Spleen (tissue), 11 donors: ENCODE data around the gene EHD2. TPM values are rescaled to one million over a fixed set of nuclear protein-coding genes. Genes with fewer than 3 reads are reported as not detected.
A peak's percentile ranks its signal among the peaks of the same experiment; 100 is the strongest.

Experiments
- DNase-seq: peaks from one replicate; pipeline ENCODE4 v3.0.0-alpha.2; 2020
- H3K27ac ChIP-seq, 8 donors: fragments of 200-600 bp; sonication (generic) in 7 of 8; 1 replicate in 4 of 8; 2 replicates in 4 of 8; pipeline versions ENCODE4 v1.5.0 to v1.8.0; 2016 to 2021; ENCODE audit warnings: inconsistent platforms in 4 of 8, mild to moderate bottlenecking in 4 of 8, moderate library complexity in 1 of 8
- H3K27me3 ChIP-seq, 7 donors: fragments of 200-600 bp; sonication (generic) in 6 of 7; replicated peaks in 1 of 7; 1 replicate in 4 of 7; 2 replicates in 3 of 7; pipeline versions ENCODE4 v1.5.0 to v1.8.0; 2016 to 2021; ENCODE audit warnings: inconsistent platforms in 3 of 7, mild to moderate bottlenecking in 1 of 7
- H3K36me3 ChIP-seq, 6 donors: fragments of 200-600 bp; sonication (generic) in 5 of 6; 1 replicate in 4 of 6; 2 replicates in 2 of 6; pipeline versions ENCODE4 v1.5.0 to v1.8.0; 2016 to 2021; ENCODE audit warnings: inconsistent platforms in 2 of 6
- H3K4me1 ChIP-seq, 6 donors: fragments of 200-600 bp; sonication (generic) in 5 of 6; 1 replicate in 3 of 6; 2 replicates in 3 of 6; pipeline versions ENCODE4 v1.5.0 to v1.8.0; 2016 to 2021; ENCODE audit warnings: inconsistent platforms in 3 of 6
- H3K4me3 ChIP-seq, 8 donors: fragments of 200-600 bp; sonication (generic) in 7 of 8; 1 replicate in 4 of 8; 2 replicates in 4 of 8; pipeline versions ENCODE4 v1.5.0 to v1.8.0; 2016 to 2021; ENCODE audit warnings: inconsistent platforms in 4 of 8, mild to moderate bottlenecking in 4 of 8, moderate library complexity in 2 of 8
- H3K9me3 ChIP-seq, 8 donors: fragments of 200-600 bp; sonication (generic) in 7 of 8; 1 replicate in 4 of 8; 2 replicates in 4 of 8; pipeline versions ENCODE4 v1.5.0 to v1.8.0; 2016 to 2021; ENCODE audit warnings: inconsistent platforms in 4 of 8
- POLR2A ChIP-seq, 3 donors: fragments of 450-650 bp; IDR thresholded peaks; one replicate each; pipeline ENCODE4 v1.5.1; 2017; ENCODE audit warnings: antibody characterized with exemption in 3 of 3, mild to moderate bottlenecking in 1 of 3
- POLR2AphosphoS5 ChIP-seq, 3 donors: sonication (generic); formaldehyde crosslinking; IDR thresholded peaks; one replicate each; pipeline ENCODE4 v1.5.1; 2017; ENCODE audit warnings: antibody characterized with exemption in 3 of 3
- WGBS, 5 donors: extraction: QIAGEN DNeasy Blood & Tissue Kit in 3 of 5; methylation state at CpG; one replicate each; pipeline versions ENCODE4 v1.1.5 to v1.1.7; 2013 to 2018; 5-methylcytosine and 5-hydroxymethylcytosine counted together
- intact Hi-C: fragments of 100-400 bp; cut with DNase I; formaldehyde crosslinking; loops from one replicate; pipeline ENCODE4 v1.15.0; 2023; ENCODE audit warnings: low total_unique reads
- polyA plus RNA-seq, 3 donors: library from polyadenylated mRNA; stranded (reverse); fragments of 200-250 nt; gene quantifications; one replicate each; pipeline ENCODE4 v1.2.1, GENCODE V29; 2013
- total RNA-seq, 7 donors: library from RNA; depleted of rRNA in 3 of 7; stranded (reverse); fragments of >200 nt in 3 of 7; fragmentation: NEBNext Ultra II Directional in 4 of 7; extraction: Animal tissue kit (Norgen Biotek cat#: 25700) in 4 of 7; gene quantifications; one replicate each; pipeline versions ENCODE4 v1.1.0 to v1.2.1, GENCODE V29; 2016 to 2021
- TF ChIP-seq, protein P1 (sequence below), 11 experiments: fragments of 200-600 bp in 7 of 11; fragments of 450-650 bp in 4 of 11; sonication (generic) in 4 of 11; IDR thresholded peaks in 8 of 11; conservative IDR thresholded peaks in 3 of 11; 1 replicate in 7 of 11; 2 replicates in 4 of 11; pipeline versions ENCODE4 v1.4.0 to v1.8.0; 2016 to 2021; ENCODE audit warnings: antibody characterized with exemption in 11 of 11, inconsistent platforms in 4 of 11, mild to moderate bottlenecking in 1 of 11
- donor health status: healthy with polysubstance abuse.
- donor health status: DM: no; HTN: no; CAD: no; lungs with moderate emphysema.
- donor health status: DM: no; HTN: no; CAD: no.
- donor health status: Bipolar disorder and iron deficiency.
- donor health status: healthy.
- donor health status: DM: no; HTN: no; CAD: no.
- donor health status: DM: yes; HTN: yes; CAD: no.

Gene EHD2
- total and polyA plus RNA-seq, 10 donors, result 6.9 to 87.7 (median 57.5) TPM

DNA sequence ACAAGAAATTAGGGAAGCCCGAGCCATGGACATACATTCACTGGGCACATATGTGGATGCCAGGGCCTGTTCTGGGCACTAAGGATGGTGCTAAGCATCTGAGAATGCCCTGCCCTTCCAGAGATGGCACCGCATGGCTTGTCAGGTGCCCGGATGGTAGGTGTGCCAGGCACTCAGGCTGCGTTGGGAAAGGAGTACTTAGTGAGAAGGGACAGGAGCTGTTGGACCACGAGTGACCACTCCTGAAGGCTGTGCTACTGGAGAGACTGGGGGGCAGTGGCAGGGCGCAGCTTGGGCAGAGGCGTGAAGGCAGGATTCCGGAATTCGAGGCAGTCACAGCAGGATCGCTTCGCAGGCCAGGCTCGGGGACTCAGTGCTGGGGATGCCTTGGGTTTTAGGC is 38.0 kb upstream of the EHD2 start:
- H3K27ac ChIP-seq, result no peak overlapping the region
- no peaks in the 10 kb centered on the region for H3K27me3 ChIP-seq
- no peaks in the 10 kb centered on the region for H3K9me3 ChIP-seq
- TF ChIP-seq POLR2AphosphoS5 (IDR thresholded peaks at IDR 0.05), result peak in 2 of 3 donors; percentile 13 to 20
- TF ChIP-seq, protein P1, sequence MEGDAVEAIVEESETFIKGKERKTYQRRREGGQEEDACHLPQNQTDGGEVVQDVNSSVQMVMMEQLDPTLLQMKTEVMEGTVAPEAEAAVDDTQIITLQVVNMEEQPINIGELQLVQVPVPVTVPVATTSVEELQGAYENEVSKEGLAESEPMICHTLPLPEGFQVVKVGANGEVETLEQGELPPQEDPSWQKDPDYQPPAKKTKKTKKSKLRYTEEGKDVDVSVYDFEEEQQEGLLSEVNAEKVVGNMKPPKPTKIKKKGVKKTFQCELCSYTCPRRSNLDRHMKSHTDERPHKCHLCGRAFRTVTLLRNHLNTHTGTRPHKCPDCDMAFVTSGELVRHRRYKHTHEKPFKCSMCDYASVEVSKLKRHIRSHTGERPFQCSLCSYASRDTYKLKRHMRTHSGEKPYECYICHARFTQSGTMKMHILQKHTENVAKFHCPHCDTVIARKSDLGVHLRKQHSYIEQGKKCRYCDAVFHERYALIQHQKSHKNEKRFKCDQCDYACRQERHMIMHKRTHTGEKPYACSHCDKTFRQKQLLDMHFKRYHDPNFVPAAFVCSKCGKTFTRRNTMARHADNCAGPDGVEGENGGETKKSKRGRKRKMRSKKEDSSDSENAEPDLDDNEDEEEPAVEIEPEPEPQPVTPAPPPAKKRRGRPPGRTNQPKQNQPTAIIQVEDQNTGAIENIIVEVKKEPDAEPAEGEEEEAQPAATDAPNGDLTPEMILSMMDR (IDR thresholded peaks at IDR 0.05 in 8 of 11, conservative IDR thresholded peaks at IDR 0.05 in 3 of 11), result no peak
- TF ChIP-seq POLR2A (IDR thresholded peaks at IDR 0.05), result no peak
- peaks cover 0 to 94% (median 50%) of the 10 kb centered on the region in 6 donors for H3K36me3 ChIP-seq
- H3K4me1 ChIP-seq, result no peaks in the 10 kb centered on the region
- DNase-seq, result no peak
- WGBS, 5 donors, result 93 to 97% (median 95%) methylated on average over 12 of the region's 12 CpGs
- H3K4me3 ChIP-seq, result no peak overlapping the region
- intact Hi-C loops, result no loop called here

DNA sequence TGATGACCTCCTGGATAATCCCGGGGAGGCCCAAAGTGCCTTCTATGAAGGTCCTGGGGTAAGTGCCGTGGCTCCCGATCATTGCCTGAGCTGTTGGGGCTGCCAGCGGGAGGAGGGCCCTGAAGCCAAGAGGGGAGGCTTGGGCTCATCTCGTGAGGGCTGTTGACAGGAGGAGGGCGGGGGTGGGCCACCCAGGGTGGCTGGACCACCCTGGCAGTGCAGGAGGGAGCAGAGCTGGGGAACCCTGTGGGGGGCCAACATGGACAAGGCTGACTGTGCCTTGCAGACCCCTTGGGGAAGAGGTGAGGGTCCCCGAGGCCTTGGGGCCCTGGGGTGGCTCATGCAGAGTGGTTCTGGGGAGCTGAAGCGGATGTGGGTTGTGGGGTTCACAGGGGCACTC is 37.4 kb upstream of the EHD2 start:
- Histone ChIP-seq H3K36me3 (peaks cover 0 to 94% (median 52%) of the 10 kb centered on the region in 6 donors), H3K27ac (no peak overlapping the region), H3K27me3 (no peaks in the 10 kb centered on the region), H3K9me3 (no peaks in the 10 kb centered on the region), H3K4me1 (no peaks in the 10 kb centered on the region), H3K4me3 (no peak overlapping the region)
- TF ChIP-seq, protein P1 (IDR thresholded peaks at IDR 0.05 in 8 of 11, conservative IDR thresholded peaks at IDR 0.05 in 3 of 11), result no peak
- TF ChIP-seq POLR2AphosphoS5 (IDR thresholded peaks at IDR 0.05) (no peak), POLR2A (IDR thresholded peaks at IDR 0.05) (no peak)
- intact Hi-C loops, result no loop called here
- 90 to 95% (median 92%) methylated on average over 6 to 8 of the region's 8 CpGs for WGBS, 5 donors
- DNase-seq, result no peak

DNA sequence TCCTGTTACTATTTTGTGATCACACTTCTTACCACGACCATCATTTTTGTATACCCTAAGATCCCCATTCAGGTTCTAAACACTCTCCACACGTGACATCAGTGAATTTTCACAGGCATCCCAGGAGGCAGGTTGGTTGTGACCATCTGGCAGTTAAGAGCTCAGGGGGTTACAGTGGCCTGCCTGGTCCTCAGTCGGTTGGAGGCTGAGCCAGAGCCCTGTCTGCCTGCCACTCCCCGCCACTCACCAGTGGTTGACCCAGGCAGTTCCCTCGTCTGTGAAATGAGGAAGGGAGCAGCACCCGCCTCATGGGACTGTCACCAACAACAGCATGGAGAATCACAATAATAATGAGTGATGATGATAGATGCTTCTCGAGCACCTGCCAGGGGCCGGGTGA is 36.4 kb upstream of the EHD2 start:
- H3K27ac ChIP-seq, result no peak overlapping the region
- 82 to 94% (median 86%) methylated on average over 6 to 8 of the region's 8 CpGs for WGBS, 5 donors
- H3K36me3 ChIP-seq, result peaks cover 0 to 98% (median 57%) of the 10 kb centered on the region in 6 donors
- intact Hi-C loops, result no loop called here
- H3K4me3 ChIP-seq, result no peak overlapping the region
- H3K4me1 ChIP-seq, result no peaks in the 10 kb centered on the region
- no peaks in the 10 kb centered on the region for H3K27me3 ChIP-seq
- no peak for DNase-seq
- no peak for TF ChIP-seq POLR2AphosphoS5 (IDR thresholded peaks at IDR 0.05)
- TF ChIP-seq, protein P1 (IDR thresholded peaks at IDR 0.05 in 8 of 11, conservative IDR thresholded peaks at IDR 0.05 in 3 of 11), result no peak
- TF ChIP-seq POLR2A (IDR thresholded peaks at IDR 0.05), result no peak
- H3K9me3 ChIP-seq, result no peaks in the 10 kb centered on the region

DNA sequence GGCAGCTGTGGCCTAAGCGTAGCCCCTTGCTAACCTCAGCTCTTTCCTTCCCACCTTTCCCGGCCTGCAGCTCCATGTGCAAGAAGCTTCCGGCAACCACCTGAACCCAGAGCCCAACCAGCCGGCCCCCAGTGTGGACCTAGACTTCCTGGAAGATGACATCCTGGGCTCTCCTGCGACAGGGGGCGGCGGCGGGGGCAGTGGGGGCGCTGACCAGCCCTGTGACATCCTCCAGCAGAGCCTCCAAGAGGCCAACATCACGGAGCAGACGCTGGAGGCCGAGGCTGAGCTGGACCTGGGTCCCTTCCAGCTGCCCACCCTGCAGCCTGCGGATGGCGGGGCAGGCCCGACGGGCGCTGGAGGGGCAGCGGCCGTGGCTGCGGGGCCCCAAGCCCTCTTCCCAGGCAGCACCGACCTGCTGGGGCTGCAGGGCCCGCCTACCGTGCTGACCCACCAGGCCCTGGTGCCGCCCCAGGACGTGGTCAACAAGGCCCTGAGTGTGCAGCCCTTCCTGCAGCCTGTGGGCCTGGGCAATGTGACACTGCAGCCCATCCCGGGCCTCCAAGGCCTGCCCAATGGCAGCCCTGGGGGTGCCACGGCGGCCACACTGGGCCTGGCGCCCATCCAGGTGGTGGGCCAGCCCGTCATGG is 33.8 kb upstream of the EHD2 start:
- WGBS, 5 donors, result 81 to 93% (median 92%) methylated on average over 10 to 30 of the region's 30 CpGs
- no peaks in the 10 kb centered on the region for H3K27me3 ChIP-seq
- intact Hi-C loops, result no loop called here
- H3K4me1 ChIP-seq, result no peaks in the 10 kb centered on the region
- TF ChIP-seq, protein P1 (IDR thresholded peaks at IDR 0.05 in 8 of 11, conservative IDR thresholded peaks at IDR 0.05 in 3 of 11), result no peak
- TF ChIP-seq POLR2AphosphoS5 (IDR thresholded peaks at IDR 0.05) (no peak), POLR2A (IDR thresholded peaks at IDR 0.05) (no peak)
- no peak for DNase-seq
- no peaks in the 10 kb centered on the region for H3K9me3 ChIP-seq
- peaks cover 0 to 100% (median 55%) of the 10 kb centered on the region in 6 donors for H3K36me3 ChIP-seq
- H3K27ac ChIP-seq, result no peak overlapping the region
- no peak overlapping the region for H3K4me3 ChIP-seq
